Hepatocyte (in vitro differentiated cells): ENCODE data around the gene KRTAP5-10. TPM values are rescaled to one million over a fixed set of nuclear protein-coding genes. Genes with fewer than 3 reads are reported as not detected.
"Not testable (repeated sequence)": the region's sequence is repeated elsewhere in the genome, so short reads cannot be mapped to it uniquely, and the experiment has no call there.

Source experiments
- DNase-seq: peaks from one replicate; pipeline ENCODE4 v3.0.0-alpha.2; 2016; ENCODE audit warnings: low spot score
- H2AFZ ChIP-seq: fragments of 200-600 bp; sonication (generic); 2 replicates; pipeline ENCODE4 v1.6.0; 2016; ENCODE audit warnings: antibody characterized with exemption, mild to moderate bottlenecking
- H3K27ac ChIP-seq: fragments of 200-600 bp; sonication (generic); 2 replicates; pipeline ENCODE4 v1.5.1; 2016; ENCODE audit warnings: mild to moderate bottlenecking
- H3K27me3 ChIP-seq: fragments of 200-600 bp; sonication (generic); 2 replicates; pipeline ENCODE4 v1.6.1; 2016
- H3K36me3 ChIP-seq: fragments of 200-600 bp; sonication (generic); replicated peaks from 2 replicates; pipeline ENCODE4 v1.5.1; 2016; ENCODE audit warnings: low read depth; ENCODE audit not compliant: insufficient read depth
- H3K4me1 ChIP-seq: fragments of 200-600 bp; sonication (generic); 2 replicates; pipeline ENCODE4 v1.5.1; 2016; ENCODE audit warnings: mild to moderate bottlenecking, moderate library complexity; ENCODE audit not compliant: insufficient read depth
- H3K4me2 ChIP-seq: fragments of 200-600 bp; sonication (generic); 2 replicates; pipeline ENCODE4 v1.6.0; 2016
- H3K4me3 ChIP-seq: fragments of 200-600 bp; sonication (generic); 2 replicates; pipeline ENCODE4 v1.5.1; 2016; ENCODE audit warnings: mild to moderate bottlenecking
- H3K79me2 ChIP-seq: fragments of 200-600 bp; sonication (generic); 2 replicates; pipeline ENCODE4 v1.6.0; 2017; ENCODE audit warnings: mild to moderate bottlenecking
- H3K9me2 ChIP-seq: fragments of 200-600 bp; sonication (generic); replicated peaks from 2 replicates; pipeline ENCODE4 v1.6.0; 2017; ENCODE audit warnings: mild to moderate bottlenecking; ENCODE audit not compliant: insufficient read depth
- H3K9me3 ChIP-seq: fragments of 200-600 bp; sonication (generic); 2 replicates; pipeline ENCODE4 v1.5.1; 2016; ENCODE audit warnings: low read depth, mild to moderate bottlenecking
- H4K20me1 ChIP-seq: fragments of 200-600 bp; sonication (generic); 2 replicates; pipeline ENCODE4 v1.6.0; 2016; ENCODE audit warnings: mild to moderate bottlenecking; ENCODE audit not compliant: insufficient read depth, poor library complexity, severe bottlenecking
- EZH2 ChIP-seq: fragments of 200-600 bp; sonication (generic); IDR thresholded peaks from 2 replicates; pipeline ENCODE4 v1.6.1; 2016; ENCODE audit warnings: antibody characterized with exemption, mild to moderate bottlenecking, borderline replicate concordance
- EZH2phosphoT487 ChIP-seq: fragments of 200-600 bp; sonication (generic); IDR thresholded peaks from one replicate; pipeline ENCODE4 v1.6.1; 2018; ENCODE audit warnings: antibody characterized with exemption, mild to moderate bottlenecking, low read depth, moderate library complexity; ENCODE audit not compliant: unreplicated experiment, severe bottlenecking
- WGBS: methylation state at CpG from one replicate; pipeline ENCODE4 v1.1.6; 2016; ENCODE audit warnings: low lambda C conversion rate; ENCODE audit errors: missing lambda C conversion rate; 5-methylcytosine and 5-hydroxymethylcytosine counted together
- polyA plus RNA-seq: library from polyadenylated mRNA; unstranded; fragments of >200 nt; fragmentation: Nextera tagmentation; extraction: Ambion mirVana; gene quantifications from 2 replicates; pipeline ENCODE4 v1.2.1, GENCODE V29; 2016
- total RNA-seq: library from RNA; depleted of rRNA; stranded (reverse); fragments of >200 nt; gene quantifications from 2 replicates; pipeline ENCODE4 v1.2.3, GENCODE V29; 2014
- TF ChIP-seq, protein P1 (sequence below): fragments of 200-600 bp; sonication (generic); IDR thresholded peaks from 2 replicates; pipeline ENCODE4 v1.5.1; 2016; ENCODE audit warnings: antibody characterized with exemption, mild to moderate bottlenecking; ENCODE audit not compliant: poor library complexity

Gene KRTAP5-10
- total and polyA plus RNA-seq, 2 experiments from 2014 or later = 0.12 TPM; not detected in 1

GRCh38 chr11:71525188-71525937 lies 40.0 kb upstream of the KRTAP5-10 start:
- WGBS = 77% methylated on average over 3 of the region's 3 CpGs
- Histone ChIP-seq H3K9me2 (no peaks in the 10 kb centered on the region), H4K20me1 (no peaks in the 10 kb centered on the region), H3K9me3 (no peaks in the 10 kb centered on the region), H3K27me3 (no peaks in the 10 kb centered on the region), H3K79me2 (no peaks in the 10 kb centered on the region), H3K4me2 (no peak overlapping the region), H3K36me3 (no peaks in the 10 kb centered on the region), H3K4me3 (no peak overlapping the region), H3K4me1 (peaks cover 4% of the 10 kb centered on the region), H2AFZ (no peak overlapping the region), H3K27ac (no peak overlapping the region)
- TF ChIP-seq EZH2 (no peak), EZH2phosphoT487 (no peak)
- TF ChIP-seq, protein P1, sequence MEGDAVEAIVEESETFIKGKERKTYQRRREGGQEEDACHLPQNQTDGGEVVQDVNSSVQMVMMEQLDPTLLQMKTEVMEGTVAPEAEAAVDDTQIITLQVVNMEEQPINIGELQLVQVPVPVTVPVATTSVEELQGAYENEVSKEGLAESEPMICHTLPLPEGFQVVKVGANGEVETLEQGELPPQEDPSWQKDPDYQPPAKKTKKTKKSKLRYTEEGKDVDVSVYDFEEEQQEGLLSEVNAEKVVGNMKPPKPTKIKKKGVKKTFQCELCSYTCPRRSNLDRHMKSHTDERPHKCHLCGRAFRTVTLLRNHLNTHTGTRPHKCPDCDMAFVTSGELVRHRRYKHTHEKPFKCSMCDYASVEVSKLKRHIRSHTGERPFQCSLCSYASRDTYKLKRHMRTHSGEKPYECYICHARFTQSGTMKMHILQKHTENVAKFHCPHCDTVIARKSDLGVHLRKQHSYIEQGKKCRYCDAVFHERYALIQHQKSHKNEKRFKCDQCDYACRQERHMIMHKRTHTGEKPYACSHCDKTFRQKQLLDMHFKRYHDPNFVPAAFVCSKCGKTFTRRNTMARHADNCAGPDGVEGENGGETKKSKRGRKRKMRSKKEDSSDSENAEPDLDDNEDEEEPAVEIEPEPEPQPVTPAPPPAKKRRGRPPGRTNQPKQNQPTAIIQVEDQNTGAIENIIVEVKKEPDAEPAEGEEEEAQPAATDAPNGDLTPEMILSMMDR = no peak
- no peak for DNase-seq

DNA sequence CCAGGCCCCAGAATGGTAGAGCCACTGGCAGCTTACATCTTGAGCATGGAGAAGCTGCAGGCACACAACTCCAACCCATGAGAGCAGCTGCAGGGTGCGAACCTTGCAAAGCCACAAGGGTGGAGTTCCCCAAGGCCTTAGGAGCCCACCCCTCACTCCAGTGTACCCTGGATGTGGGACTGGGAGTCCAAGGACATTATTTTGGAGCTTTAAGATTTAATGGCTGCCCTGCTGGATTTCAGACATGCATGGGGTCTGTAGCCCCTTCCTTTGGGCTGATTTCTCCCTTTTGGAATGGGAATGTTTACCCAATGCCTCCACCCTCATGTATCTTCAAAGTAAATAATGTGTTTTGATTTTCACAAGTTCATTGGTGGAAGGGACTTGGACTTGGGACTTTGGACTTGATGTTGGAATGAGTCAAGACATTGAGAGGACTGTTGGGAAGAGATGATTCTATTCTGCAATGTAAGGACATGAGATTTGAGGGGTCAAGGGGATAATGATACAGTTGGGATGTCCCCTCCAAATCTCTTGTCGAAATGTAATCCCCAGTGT lies 39.3 kb upstream of the KRTAP5-10 start:
- Histone ChIP-seq H4K20me1 (no peaks in the 10 kb centered on the region), H3K4me2 (no peak overlapping the region), H3K9me2 (no peaks in the 10 kb centered on the region), H3K27ac (no peak overlapping the region), H3K4me3 (no peak overlapping the region), H2AFZ (no peak overlapping the region), H3K9me3 (no peaks in the 10 kb centered on the region), H3K27me3 (no peaks in the 10 kb centered on the region), H3K4me1 (peaks cover 4% of the 10 kb centered on the region), H3K36me3 (no peaks in the 10 kb centered on the region), H3K79me2 (no peaks in the 10 kb centered on the region)
- TF ChIP-seq, protein P1 = no peak
- TF ChIP-seq EZH2phosphoT487 = no peak
- TF ChIP-seq EZH2 = no peak
- WGBS = 89% methylated on average over 2 of the region's 2 CpGs
- peak; percentile 26 for DNase-seq

GRCh38 chr11:71526796-71527575 lies 38.4 kb upstream of the KRTAP5-10 start, which contains the start of gene KRTAP5-7:
KRTAP5-7 (plus strand) TSS chr11:71527267; CDS start chr11:71527301, 34 bp downstream.
- not testable (repeated sequence) for H3K4me1 ChIP-seq, H3K9me3 ChIP-seq, H2AFZ ChIP-seq, H3K27me3 ChIP-seq, H4K20me1 ChIP-seq, H3K36me3 ChIP-seq, H3K79me2 ChIP-seq, H3K27ac ChIP-seq, H3K4me3 ChIP-seq, DNase-seq, H3K9me2 ChIP-seq, H3K4me2 ChIP-seq
- 85% methylated on average over 8 of the region's 10 CpGs for WGBS

DNA sequence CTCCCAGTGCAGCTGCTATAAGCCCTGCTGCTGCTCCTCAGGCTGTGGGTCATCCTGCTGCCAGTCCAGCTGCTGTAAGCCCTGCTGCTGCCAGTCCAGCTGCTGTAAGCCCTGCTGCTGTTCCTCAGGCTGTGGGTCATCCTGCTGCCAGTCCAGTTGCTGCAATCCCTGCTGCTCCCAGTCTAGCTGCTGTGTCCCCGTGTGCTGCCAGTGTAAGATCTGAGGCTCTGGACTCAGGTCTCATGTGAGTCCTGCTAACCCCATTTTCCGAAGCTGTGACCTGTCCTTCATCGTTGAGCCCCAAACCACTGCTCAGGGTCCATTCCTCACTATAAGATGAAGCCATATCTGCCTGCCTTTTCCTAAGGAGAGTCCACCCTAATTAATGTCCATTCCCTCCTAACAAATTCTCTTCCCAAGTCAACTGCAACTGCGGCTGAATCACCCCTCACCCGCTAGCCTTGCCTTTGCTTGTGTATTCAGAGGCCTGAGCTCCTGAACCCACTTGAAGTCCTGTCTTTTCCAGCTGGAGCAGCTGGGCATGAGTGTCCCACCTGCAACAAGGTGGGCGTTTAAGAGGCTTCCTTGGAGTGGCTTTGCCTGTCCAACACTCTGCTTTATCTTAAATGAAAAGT lies 37.7 kb upstream of the KRTAP5-10 start:
- no peak for TF ChIP-seq EZH2
- TF ChIP-seq EZH2phosphoT487 = no peak
- TF ChIP-seq, protein P1 = no peak
- Histone ChIP-seq H3K4me1 (peaks cover 4% of the 10 kb centered on the region), H3K27ac (no peak overlapping the region), H3K9me3 (no peaks in the 10 kb centered on the region), H4K20me1 (no peaks in the 10 kb centered on the region), H3K79me2 (no peaks in the 10 kb centered on the region), H3K9me2 (no peaks in the 10 kb centered on the region), H3K36me3 (no peaks in the 10 kb centered on the region), H3K4me2 (no peak overlapping the region), H3K27me3 (no peaks in the 10 kb centered on the region), H2AFZ (no peak overlapping the region), H3K4me3 (no peak overlapping the region)
- 92% methylated on average over 6 of the region's 6 CpGs for WGBS
- DNase-seq = no peak
